C1 segment of cervical spinal cord (tissue), 14 donors: ENCODE data around the gene DNAJB14.

ENCODE experiments used
- DNase-seq, 14 donors: peaks; one replicate each; lab custom pipeline; 2025; lab: John Stamatoyannopoulos, UW

Gene DNAJB14

GRCh38 chr4:99872570-99872969, 73.8 kb downstream of the DNAJB14 start:
- no peak for DNase-seq

- no peak for DNase-seq
These were observed 78.3 kb downstream of the DNAJB14 start for GRCh38 chr4:99868126-99868596.

GRCh38 chr4:99863804-99864203, 82.6 kb downstream of the DNAJB14 start:
- DNase-seq: no peak

- no peak for DNase-seq
These were observed 85.1 kb downstream of the DNAJB14 start for GRCh38 chr4:99861120-99861905.

- DNase-seq: no peak
These were observed 85.9 kb downstream of the DNAJB14 start for GRCh38 chr4:99860521-99860920.

GRCh38 chr4:99859618-99860017, 86.8 kb downstream of the DNAJB14 start:
- no peak for DNase-seq

GRCh38 chr4:99857307-99857706, 89.1 kb downstream of the DNAJB14 start:
- DNase-seq: no peak

GRCh38 chr4:99856166-99856565, 90.3 kb downstream of the DNAJB14 start:
- no peak for DNase-seq

GRCh38 chr4:99855678-99856077, 90.7 kb downstream of the DNAJB14 start:
- DNase-seq: no peak

GRCh38 chr4:99853999-99854398, 92.4 kb downstream of the DNAJB14 start:
- DNase-seq: no peak

- DNase-seq: no peak
These were observed 93.2 kb downstream of the DNAJB14 start for GRCh38 chr4:99853190-99853589.

- no peak for DNase-seq
These were observed 94.1 kb downstream of the DNAJB14 start for GRCh38 chr4:99852199-99852749.

GRCh38 chr4:99848591-99849001, 97.8 kb downstream of the DNAJB14 start:
- no peak for DNase-seq

- no peak for DNase-seq
These were observed 98.9 kb downstream of the DNAJB14 start for GRCh38 chr4:99847362-99847976.

- DNase-seq: no peak
These were observed 99.5 kb downstream of the DNAJB14 start for GRCh38 chr4:99846891-99847290.
